GM18870 (cell line): ENCODE measurements around the gene SPOCK2.

Experiments used
- ATAC-seq: cut with Tn5 transposase; IDR thresholded peaks from one replicate; pipeline ENCODE4 v1.9.1; 2021; ENCODE audit warnings: moderate library complexity; ENCODE audit not compliant: unreplicated experiment

SPOCK2 gene

DNA sequence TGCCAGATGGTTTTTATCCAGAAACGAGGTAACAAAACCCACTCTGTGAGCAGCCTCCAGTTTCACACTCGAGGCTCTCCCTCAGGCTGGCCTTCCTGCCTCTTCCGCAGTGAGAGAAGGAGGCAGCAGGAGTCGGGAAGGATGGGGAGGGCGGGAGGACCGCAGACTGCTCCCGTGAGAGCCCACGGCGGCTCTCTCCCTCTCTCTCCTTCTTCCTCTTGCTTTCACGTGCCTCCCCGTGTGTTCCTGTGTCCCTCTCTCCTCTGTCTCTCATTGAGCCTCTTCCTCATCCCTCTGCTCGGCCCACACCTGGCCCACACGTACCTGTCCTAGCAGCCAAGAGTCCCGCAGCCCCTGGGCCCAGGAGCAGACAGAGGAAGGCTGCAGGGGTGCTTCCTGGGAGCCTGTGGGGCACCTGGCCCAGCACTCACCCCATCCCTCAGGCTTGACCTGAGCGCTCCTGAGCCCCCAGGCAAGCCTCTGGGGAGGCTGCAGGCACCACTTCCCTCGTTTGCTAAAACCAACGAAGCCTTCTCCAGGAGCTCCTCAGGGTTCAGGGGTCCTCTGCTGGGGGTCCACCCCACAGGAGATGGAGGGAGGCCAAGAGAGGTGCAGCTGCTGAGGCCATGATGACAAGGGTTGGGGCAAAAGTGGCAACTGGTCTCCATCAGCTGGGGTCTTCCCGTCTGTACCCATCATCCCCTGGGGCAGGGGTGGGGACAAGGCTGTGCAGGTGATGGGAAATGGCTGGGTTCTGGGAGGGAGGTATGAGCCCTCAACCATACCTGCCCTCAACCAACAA lies 13.6 kb downstream of the SPOCK2 start:
- no peak for ATAC-seq

DNA sequence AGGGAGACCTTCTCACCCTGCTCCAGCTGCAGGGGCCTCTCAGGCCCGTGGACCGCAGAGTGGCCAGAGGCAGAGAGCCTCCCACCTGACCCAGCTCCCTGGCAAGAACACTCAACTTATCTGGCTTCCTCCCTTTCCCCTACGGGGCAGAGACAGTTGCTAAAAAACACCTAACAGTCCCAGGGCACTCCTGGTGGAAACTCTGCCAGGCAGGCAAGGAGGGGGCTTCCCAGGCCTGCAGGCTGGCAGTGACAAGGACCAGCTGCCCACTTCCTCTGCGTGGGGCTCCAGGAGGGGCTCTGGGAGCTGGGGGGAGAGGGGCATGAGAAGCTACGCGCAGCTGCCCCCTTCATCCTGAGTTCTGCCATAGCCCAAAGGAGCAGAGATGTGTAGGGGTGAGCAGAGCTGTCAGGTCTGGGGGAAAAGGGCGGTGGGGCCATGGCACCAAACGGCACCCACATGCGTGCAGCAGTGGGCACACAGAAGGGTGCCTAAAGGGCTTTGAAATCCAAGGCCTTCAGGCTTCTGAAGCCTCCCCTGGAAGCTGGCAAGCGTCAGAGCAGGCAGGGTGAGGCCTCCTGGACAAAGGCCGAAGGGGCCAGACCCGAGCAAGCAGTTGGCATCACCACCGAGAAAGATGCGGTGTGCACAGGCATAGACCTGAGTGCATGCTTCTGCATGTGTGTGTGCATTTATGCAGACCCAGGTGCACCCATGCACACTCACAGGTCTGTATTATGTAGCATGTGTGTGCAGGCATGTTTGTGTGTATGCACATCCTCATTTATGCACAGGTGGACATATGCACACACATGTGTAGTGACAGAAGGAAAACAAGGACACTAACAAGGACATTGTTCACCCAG lies 14.4 kb downstream of the SPOCK2 start:
- no peak for ATAC-seq

DNA sequence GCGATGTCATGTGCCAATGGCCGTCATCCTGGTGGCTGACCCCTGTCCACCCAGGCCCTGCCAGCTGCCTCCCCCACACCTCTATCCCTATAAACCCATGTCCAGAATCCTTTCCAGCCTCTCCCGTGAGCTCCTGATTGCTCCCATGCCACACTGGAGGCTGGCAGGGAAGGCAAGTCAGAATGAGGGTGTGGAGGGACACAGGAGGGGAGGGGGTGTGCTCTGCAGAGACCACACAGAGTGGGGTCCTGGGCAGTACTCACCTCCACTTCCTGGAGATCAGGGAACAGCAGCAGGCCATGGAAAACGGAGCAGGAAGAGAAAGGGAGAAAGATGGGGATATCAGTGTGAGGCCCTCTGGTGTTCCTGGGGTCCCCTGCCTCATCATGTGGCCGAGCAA lies 15.7 kb downstream of the SPOCK2 start:
- no peak for ATAC-seq

DNA sequence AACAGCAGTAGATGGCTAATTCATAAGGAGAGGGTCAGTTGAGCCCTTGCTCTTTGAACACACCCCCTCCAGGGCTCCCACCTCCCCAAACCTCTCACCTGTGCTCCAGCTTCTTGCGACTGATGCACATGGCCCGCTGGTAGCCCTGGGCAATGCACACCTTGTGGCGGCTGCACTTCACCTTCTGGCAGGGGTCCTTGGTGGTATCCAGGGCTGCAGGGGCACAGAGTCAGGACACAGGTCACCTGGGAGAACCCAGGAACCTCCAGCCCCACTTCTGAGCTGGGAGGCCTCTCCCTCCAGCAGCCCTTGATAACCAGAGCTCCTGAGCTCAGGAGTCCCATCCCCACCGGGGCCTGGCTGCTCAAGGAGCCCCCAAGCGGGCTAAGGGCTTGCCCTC lies 16.3 kb downstream of the SPOCK2 start:
- ATAC-seq, result no peak

DNA sequence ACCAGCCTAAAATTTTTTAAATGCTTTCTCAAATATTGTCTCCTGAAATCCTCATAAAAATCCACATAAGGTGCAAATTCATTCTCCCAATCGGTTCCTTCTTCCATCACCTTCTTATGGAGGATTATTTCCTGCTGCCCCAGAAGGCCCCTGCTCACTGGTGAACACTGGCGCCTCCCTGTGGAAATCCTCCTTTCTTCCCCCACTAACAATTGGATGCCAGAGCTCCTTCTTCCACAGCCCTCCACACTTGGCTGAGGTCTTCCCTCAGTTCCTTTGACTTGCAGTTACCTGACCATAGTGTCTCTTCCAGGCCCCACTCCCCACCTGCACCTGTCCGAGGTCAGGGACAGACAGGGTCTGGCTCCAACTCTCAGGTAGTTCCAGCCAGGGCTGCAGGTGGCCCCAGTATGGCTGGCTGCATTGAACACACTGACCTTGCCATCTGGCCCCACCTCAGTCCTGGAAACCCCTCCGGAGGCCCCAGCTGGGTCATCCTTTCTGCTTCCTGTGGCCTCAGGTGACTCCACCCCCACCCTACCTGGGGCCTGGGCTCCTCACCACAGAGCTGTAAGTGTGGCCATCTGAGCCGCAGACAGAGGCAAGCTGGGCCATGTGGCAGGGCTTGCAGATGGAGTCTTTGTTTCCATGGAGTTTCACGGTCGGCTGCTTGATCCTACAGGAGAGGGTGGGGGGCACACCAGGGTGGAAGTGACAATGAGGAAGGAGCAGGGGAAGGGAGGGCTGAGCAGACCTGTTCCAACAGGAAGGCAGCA lies 18.4 kb downstream of the SPOCK2 start:
- no peak for ATAC-seq

DNA sequence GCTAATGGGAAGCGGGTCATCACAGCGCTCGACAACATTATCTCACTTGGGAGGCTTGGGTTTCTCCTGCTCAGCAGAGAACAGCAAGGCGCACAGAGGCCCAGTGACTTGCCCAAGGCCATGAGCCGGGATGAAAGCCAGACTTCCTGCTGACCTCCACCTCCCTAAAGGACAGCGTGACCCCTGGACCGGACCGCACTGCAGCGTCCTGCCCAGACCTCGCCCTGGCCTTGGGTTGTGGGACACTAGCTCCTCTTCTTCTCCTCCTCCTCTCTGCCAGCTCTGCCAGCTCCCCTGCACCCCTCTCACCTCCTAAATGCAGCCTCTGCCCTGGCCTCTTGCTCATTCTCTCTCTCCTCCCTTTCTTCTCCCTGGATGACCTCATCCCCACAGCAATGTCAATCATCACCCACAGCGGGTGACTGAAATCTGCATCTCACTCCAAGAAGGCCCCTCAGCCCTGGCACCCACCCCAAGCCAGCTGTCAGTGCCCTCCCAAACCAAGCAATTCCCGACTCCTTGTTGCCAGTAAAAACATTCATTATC lies 19.4 kb downstream of the SPOCK2 start:
- ATAC-seq, result no peak

DNA sequence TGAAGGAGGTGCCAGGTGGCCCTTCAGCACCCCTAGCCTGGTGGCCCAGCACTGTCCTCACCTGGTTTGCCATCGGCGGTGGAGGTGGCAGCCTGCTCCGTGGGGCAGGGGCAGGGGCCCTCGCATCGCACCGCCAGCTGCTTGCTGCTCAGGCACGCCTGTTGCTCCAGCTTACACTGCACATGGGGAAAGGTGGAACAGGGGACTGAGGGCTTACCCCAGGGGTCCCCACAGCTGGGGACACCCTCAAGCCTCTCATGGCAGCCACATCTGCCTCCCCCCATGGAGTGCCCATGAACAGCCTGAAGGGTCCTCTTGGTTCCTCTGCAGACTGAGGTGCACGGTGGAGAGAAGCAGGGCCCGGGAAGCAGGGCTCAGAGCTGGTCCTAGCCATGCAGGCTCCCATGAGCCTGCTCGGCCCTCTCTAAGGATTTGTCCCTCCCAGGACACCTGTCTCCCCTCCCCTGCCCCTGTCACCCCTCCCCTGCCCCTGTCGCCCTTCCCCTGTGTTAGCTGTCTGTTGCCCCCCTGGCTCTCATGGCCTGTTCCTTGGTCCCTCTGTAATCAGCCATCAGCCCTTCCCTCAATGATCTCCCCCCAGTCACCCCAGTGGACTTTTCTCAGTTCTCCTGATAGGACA lies 20.1 kb downstream of the SPOCK2 start:
- no peak for ATAC-seq

DNA sequence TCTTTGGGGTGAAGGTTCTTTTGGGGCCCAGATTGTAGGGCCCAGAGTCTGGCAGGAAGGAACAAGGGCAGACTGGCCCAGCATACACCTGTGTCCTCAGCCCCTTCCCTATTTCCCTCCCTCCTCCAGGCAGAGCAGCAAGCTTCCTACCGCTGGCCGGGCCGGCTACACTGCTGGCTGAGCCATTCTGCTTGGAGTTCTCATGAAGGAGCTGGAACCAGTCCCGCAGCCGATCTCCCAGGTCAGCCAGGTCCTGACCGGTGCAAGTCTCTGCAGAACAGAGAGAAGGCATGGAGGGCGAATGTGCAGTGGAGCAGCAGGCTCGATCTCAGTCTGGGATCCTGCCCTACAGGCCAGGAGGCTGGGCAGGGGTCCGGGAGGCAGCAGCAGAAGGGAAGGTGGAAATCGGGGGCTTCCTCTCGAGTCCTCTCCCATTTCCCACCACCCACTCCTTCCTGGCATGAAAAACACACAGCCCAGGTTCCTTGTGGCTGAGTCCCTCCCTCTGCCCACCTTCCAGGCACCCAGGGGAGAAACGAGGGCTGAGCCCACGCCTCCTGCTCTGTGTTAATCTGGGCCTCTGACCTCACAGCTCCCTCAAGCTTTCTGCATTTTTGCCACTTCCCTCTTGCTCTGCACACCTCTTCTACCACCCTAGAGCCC lies 20.8 kb downstream of the SPOCK2 start:
- no peak for ATAC-seq

DNA sequence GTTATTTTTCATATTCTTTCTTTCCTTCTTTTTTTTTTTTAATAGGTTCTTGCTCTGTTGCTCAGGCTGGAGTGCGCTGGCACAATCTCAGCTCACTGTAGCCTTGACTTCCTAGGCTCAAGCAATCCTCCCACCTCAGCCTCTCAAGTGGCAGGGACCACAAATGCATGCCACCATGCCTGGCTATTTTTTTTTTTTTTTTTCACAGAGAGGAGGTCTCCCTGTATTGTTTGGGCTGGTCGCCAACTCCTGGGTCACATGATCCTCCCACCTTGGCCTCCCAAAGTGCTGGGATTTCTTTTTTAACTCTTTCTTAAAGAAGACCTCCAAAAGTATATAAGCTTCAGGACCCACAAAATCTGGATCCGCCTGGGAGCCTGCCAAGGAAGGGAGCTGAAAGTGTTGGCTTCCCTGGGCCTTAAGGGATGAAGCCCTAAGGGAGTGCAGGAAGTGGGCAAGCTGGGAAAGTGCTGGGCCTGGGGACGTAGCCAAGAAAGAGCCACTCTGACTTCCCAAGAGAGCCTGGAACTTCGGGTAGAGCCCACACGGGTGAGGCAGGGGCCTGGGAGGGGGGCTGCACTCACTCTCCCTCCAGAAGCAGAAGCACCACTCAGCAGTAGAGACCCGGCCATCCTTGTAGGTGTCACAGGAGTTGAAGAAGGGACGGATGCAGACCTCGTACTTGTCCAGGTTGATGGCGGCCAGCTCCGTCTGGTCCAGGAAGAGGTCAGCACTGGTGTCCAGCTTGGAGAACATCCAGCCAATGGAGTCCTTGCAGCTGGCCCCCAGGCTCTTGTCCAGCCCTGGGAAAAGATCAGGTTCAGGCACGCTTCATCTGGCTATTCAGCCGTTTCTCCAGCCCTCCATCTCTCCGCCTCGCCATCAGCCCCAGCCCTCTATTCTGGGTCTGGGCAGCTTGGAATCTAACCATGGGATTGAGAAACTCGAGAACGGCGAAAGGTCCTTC lies 21.8 kb downstream of the SPOCK2 start:
- no peak for ATAC-seq

DNA sequence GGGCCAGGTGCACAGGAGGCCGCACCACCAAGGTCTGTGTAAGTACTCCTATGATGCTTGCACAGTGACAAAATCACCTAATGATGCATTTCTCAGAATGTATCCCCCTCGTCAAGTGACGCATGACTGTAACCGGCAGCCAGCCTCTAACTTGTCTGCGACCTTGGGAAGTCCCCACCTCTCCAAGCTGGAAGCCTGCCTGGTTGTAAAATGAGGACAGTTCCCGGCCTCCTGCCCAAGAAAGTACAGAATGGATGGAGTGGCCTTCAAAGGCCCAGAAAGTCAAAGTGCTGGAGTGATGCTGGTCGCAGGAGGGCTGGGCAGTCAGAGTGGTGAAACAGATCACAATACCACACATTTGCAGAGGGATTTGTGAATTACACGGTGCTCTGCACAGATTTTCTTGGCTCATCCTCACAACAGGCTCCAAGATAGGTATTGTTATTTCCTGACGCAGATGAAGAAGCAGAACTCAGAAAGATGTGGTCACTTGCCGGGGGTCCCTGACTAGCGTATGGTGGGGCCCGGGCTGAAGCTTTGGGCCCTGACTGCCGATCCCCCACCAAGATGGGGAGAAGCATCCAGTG lies 22.8 kb downstream of the SPOCK2 start:
- ATAC-seq, result no peak

DNA sequence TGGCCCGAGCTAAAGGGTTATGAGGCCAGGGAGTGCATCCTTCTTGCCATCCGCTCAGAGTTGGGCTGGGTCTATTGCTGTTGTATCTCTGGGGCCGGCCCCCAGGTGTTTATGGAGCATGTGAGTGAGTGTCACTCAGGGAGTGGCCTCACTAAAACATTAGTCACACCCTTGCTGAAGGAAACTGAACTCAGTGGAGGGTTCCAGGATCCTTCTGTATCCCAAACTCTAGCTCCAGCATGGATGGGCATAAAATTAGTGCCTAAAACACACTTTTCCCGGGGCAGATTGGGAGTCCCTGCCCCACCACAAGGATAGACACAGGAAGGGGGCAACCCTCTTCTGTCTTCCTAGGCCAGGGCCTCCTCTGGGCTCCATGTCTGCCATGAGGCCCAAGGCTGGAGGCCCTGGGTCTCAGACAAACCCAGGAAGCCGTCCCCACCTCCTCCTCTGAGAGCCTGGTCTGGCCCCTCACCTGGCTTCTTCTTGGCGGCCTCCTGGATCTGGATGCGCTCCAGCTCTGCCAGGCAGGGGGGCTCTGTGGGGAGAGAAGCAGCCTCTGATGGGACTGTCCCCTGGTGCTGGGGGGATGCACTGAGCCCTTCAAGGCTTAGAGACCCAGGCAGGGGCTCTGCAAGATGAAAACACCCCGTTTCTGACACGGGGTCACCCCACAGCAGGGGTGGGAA lies 24.5 kb downstream of the SPOCK2 start:
- ATAC-seq, result no peak

DNA sequence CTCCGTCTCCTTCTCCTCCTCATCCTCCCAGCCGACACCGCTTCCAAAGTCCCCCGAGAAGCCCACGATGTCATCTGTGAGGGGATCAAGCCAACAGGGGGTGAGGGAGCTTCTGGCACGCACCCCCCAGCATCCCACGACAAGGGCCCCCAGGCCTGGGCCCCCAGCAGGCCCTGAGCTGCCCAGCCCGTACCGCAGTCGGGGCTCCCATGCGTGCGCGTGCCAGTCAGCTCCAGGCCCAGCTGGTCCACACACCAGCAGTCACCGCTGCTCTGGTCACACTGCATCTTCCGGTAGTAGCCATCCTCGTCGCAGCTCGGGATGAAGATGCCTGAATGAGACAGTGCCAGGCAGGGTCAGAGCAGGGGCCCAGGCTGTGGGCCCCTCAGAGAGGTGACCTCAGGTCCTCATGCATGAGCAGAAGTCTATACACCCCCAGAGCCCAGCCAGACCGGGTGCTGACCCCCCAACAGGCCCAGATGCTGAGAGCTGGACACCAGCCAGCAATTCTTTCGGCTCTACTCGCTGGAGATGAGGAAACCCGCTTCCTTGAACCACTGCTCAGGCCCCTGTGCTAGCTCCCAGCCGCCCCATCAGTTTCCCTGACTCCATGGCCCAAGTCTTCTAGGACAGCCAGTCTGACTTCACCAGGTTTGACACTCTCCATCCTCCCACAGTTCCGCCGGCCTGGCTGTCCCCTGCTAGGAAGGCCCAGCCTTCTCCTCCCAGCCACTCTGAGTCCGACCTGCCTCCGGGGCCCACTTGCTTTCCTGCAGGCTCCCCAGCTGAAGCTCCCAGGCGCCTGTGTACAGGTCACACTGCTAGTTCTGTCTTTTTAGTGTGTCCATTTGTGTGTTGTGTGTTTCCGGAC lies 25.3 kb downstream of the SPOCK2 start:
- ATAC-seq, result no peak

DNA sequence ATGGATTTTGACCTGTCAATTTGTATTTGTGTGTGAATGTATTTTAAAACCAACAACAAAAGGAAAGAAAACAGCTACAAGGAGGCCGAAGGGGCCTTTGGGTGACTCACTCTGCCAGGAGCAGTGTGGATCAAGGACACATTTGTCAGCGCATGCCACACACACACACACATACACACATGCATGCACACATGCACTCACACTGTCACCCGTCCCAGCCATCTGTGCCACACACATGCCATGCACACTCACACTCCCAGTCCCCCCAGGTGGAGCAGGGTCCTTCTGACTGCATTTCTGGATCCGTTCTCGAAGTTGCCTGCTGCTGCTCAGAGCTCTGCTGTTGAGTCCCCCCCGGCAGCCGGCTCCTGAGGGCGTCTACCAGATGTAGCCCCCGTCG lies 26.0 kb downstream of the SPOCK2 start:
- no peak for ATAC-seq

DNA sequence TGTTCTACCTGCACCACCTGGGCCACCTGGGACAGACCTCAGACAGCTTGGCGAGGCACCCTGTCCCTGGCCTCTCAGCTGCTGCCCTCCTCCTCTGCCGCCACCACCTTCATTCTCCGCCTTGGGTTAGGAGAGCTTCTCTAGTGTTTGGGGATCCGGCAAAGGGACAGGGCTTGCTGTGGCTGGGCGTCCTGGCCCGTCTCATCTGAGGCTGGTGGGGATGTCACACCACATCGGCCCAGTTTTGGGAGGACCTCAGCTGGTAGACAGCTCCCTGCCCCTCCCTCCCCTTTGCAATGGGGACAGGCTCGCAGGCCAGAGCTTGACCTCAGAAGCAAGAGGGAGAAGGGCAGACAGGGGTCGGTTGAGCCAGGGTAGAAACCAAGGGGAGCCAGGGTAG lies 26.4 kb downstream of the SPOCK2 start:
- no peak for ATAC-seq

DNA sequence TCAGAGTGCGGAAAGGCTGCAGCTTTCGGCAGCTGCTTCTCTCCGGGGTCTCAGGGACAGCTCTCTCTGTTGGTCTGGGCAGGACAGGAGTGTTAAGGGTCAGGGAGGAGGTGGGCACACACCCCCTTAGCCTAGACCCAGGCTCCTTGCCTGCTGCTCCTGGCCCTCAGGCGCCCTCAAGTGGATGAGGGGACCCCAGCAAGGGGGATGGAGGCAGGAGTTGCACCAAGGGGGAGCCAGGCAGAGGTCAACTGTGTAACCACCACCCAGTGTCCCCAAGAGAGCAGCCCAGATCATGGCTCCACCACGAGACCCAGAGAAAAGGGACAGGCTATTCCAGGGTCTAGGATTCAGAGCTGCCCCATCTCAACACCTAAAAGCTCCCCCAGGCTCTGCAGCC lies 26.9 kb downstream of the SPOCK2 start:
- ATAC-seq, result no peak

DNA sequence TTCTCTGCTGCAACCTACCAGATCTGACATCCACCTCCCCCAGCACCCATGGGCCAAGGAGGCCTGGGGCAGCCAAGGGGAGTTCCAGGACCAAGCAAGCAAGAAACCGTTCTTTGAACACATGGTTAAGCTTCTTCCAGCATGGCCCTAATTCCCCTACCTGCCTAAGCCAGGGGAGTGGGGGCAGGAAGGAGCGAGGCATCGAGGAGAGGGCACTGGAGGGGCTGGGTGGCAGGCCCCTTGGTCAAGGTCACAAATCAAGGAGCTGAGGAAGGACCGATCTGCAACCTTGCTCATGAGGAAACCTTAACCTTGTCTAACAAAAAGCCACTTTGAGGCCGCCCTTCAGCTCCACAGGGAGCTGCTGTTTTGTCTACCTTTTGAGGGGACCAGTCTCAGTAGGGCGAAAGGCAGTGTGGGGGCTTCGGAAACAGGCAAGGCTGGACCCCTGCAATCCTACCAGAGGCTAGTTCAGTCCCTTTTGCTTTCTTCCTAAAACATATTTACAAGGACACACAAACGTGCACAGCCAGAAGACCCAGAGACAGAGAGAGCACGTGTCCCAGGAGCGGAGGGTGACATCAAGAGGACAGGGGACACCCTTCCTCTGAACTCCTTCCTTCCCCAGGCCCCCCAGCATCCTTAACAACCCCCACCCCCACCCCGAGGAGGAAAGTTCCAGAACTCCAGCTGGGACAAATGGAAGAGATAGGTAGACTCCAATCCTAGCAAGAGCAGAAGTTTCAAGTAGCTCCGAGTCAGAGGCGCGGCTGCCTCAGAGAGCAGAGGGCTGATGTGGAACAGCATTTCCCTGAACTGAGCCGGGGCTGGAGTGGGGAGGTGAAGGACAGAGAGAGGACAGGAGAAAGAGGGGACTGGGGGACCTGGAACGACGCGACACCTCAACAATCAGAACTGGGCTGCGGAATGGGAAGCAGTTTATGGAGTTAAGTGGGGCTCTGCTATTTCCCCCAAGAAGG lies 28.2 kb downstream of the SPOCK2 start:
- ATAC-seq, result no peak
